Astrocyte (in vitro differentiated cells and primary cell): ENCODE results near the gene UST. TPM values are rescaled to one million over a fixed set of nuclear protein-coding genes. Genes with fewer than 3 reads are reported as not detected.

ENCODE experiments used
- DNase-seq: peaks from one replicate; pipeline ENCODE4 v3.0.0-alpha.2; 2010; ENCODE audit warnings: low read depth
- FAIRE-seq: peaks from 2 replicates; lab custom pipeline; 2011; peaks lifted over from hg19 to GRCh38; lab: Jason Lieb, UNC
- H2AFZ ChIP-seq: 2 replicates; pipeline ENCODE4 v1.6.0; 2012; ENCODE audit warnings: low read depth, low read length, inconsistent platforms
- H3K27ac ChIP-seq: 2 replicates; pipeline ENCODE4 v1.5.1; 2011; ENCODE audit warnings: low read depth, low read length, inconsistent platforms
- H3K27me3 ChIP-seq: 2 replicates; pipeline ENCODE4 v1.6.0; 2011; ENCODE audit warnings: low read length, inconsistent platforms; ENCODE audit not compliant: insufficient read depth
- H3K36me3 ChIP-seq: 2 replicates; pipeline ENCODE4 v1.5.1; 2011; ENCODE audit warnings: low read length, inconsistent platforms; ENCODE audit not compliant: insufficient read depth
- H3K4me1 ChIP-seq: 2 replicates; pipeline ENCODE4 v1.5.1; 2011; ENCODE audit warnings: low read length, inconsistent platforms; ENCODE audit not compliant: insufficient read depth
- H3K4me2 ChIP-seq: 2 replicates; pipeline ENCODE4 v1.6.0; 2012; ENCODE audit warnings: low read length, inconsistent platforms
- H3K4me3 ChIP-seq: 2 replicates; pipeline ENCODE4 v1.5.1; 2011; ENCODE audit warnings: low read depth, mild to moderate bottlenecking, low read length, inconsistent platforms; ENCODE audit not compliant: insufficient read depth
- H3K79me2 ChIP-seq: 2 replicates; pipeline ENCODE4 v1.6.0; 2012; ENCODE audit warnings: mild to moderate bottlenecking, low read length, inconsistent platforms; ENCODE audit not compliant: insufficient read depth
- H3K9ac ChIP-seq: 2 replicates; pipeline ENCODE4 v1.6.0; 2012; ENCODE audit warnings: mild to moderate bottlenecking, low read length, inconsistent platforms
- H3K9me3 ChIP-seq: 2 replicates; pipeline ENCODE4 v1.5.1; 2012; ENCODE audit warnings: low read depth, mild to moderate bottlenecking, low read length, inconsistent platforms; ENCODE audit not compliant: insufficient read depth
- H4K20me1 ChIP-seq: 2 replicates; pipeline ENCODE4 v1.6.0; 2012; ENCODE audit warnings: low read length, inconsistent platforms; ENCODE audit not compliant: insufficient read depth
- H3K27ac Mint-ChIP-seq: one replicate; pipeline ENCODE4 v1.8.0; 2021; ENCODE audit warnings: mild to moderate bottlenecking, mixed read lengths; ENCODE audit not compliant: unreplicated experiment
- H3K27me3 Mint-ChIP-seq: one replicate; pipeline ENCODE4 v1.8.0; 2021; ENCODE audit warnings: low read depth, mixed read lengths; ENCODE audit not compliant: unreplicated experiment
- H3K36me3 Mint-ChIP-seq: one replicate; pipeline ENCODE4 v1.8.0; 2021; ENCODE audit warnings: low read depth, mixed read lengths; ENCODE audit not compliant: unreplicated experiment
- H3K4me1 Mint-ChIP-seq: one replicate; pipeline ENCODE4 v1.8.0; 2021; ENCODE audit warnings: low read depth, mixed read lengths; ENCODE audit not compliant: unreplicated experiment
- H3K4me3 Mint-ChIP-seq: one replicate; pipeline ENCODE4 v1.8.0; 2021; ENCODE audit warnings: mild to moderate bottlenecking, moderate library complexity, mixed read lengths; ENCODE audit not compliant: unreplicated experiment
- H3K9me3 Mint-ChIP-seq: one replicate; pipeline ENCODE4 v1.8.0; 2021; ENCODE audit warnings: mild to moderate bottlenecking, mixed read lengths; ENCODE audit not compliant: unreplicated experiment
- CTCF ChIP-seq: IDR thresholded peaks from 2 replicates; pipeline ENCODE4 v1.5.1; 2011; ENCODE audit warnings: low read depth, mild to moderate bottlenecking, inconsistent platforms, low read length, moderate library complexity; ENCODE audit not compliant: insufficient read depth
- EZH2 ChIP-seq: IDR thresholded peaks from 2 replicates; pipeline ENCODE4 v1.6.1; 2012; ENCODE audit warnings: mild to moderate bottlenecking, low read length, inconsistent platforms; ENCODE audit not compliant: insufficient read depth
- total RNA-seq: library from RNA; stranded (reverse); gene quantifications from 2 replicates; pipeline ENCODE4 v1.2.1, GENCODE V29; 2021

UST gene
- total RNA-seq, 1 donor from 2014 or later, result 15.3 TPM

- peak; percentile 71 for FAIRE-seq
- Histone ChIP-seq H2AFZ (peak overlapping the region; percentile 80), H3K9me3 (no peaks in the 10 kb centered on the region), H3K9ac (peak overlapping the region; percentile 77), H3K27me3 (no peaks in the 10 kb centered on the region), H3K27ac (peak overlapping the region; percentile 82), H3K36me3 (no peaks in the 10 kb centered on the region), H3K4me2 (peak overlapping the region; percentile 85), H3K4me1 (peaks cover 22% of the 10 kb centered on the region), H3K79me2 (peaks cover 23% of the 10 kb centered on the region), H3K4me3 (peak overlapping the region; percentile 48), H4K20me1 (peaks cover 18% of the 10 kb centered on the region)
- no peaks in the 10 kb centered on the region for H3K27me3 Mint-ChIP-seq
- TF ChIP-seq CTCF (no peak), EZH2 (no peak)
- H3K4me1 Mint-ChIP-seq, result peaks cover 39% of the 10 kb centered on the region
- H3K4me3 Mint-ChIP-seq, result peak overlapping the region; percentile 73
- H3K9me3 Mint-ChIP-seq, result peaks cover 1% of the 10 kb centered on the region
- peak overlapping the region; percentile 97 for H3K27ac Mint-ChIP-seq
- peak; percentile 92 for DNase-seq
- H3K36me3 Mint-ChIP-seq, result peaks cover 2% of the 10 kb centered on the region
Measured at GRCh38 chr6:148760568-148761526, 14.0 kb downstream of the UST start.

DNA sequence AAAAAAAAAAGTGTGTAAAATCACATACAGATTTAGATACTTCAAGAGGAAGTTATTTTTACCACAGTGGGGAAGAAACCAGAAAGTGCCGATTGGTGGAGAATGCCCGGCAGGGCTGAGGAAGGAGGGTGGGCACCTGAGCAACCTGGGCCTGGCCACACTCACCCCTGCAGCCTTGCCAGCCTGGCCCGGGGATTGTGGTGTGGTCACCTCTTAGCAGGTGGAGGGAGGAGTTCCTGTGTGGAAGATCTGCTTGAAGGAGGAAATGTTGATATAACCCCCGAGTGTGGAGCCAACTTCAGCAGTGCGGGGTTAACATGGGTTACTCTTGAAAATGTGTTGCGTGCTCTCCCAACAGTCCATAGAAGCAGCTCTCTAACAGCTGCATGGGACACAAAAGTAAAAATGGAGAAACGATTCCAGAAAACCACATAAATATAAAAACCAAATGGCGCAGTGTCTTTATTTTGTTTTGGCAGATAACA is 14.7 kb downstream of the UST start:
- no peak overlapping the region for H2AFZ ChIP-seq
- FAIRE-seq, result no peak
- H3K4me2 ChIP-seq, result peak overlapping the region; percentile 85
- Mint-ChIP-seq H3K4me1 (peaks cover 39% of the 10 kb centered on the region), H3K27me3 (no peaks in the 10 kb centered on the region), H3K36me3 (peaks cover 2% of the 10 kb centered on the region), H3K9me3 (peaks cover 1% of the 10 kb centered on the region), H3K4me3 (peak overlapping the region; percentile 14), H3K27ac (peak overlapping the region; percentile 97)
- peak overlapping the region; percentile 48 for H3K4me3 ChIP-seq
- no peaks in the 10 kb centered on the region for H3K27me3 ChIP-seq
- H3K9ac ChIP-seq, result peak overlapping the region; percentile 77
- no peak for TF ChIP-seq EZH2
- no peak for TF ChIP-seq CTCF
- no peak for DNase-seq
- no peaks in the 10 kb centered on the region for H3K36me3 ChIP-seq
- H3K4me1 ChIP-seq, result peaks cover 27% of the 10 kb centered on the region
- no peaks in the 10 kb centered on the region for H3K9me3 ChIP-seq
- H3K27ac ChIP-seq, result peak overlapping the region; percentile 44
- peaks cover 25% of the 10 kb centered on the region for H4K20me1 ChIP-seq
- peaks cover 29% of the 10 kb centered on the region for H3K79me2 ChIP-seq
